GM18520 (cell line): ENCODE measurements around the gene SH3BP5.

ENCODE experiments used
- ATAC-seq: cut with Tn5 transposase; IDR thresholded peaks from one replicate; pipeline ENCODE4 v1.9.1; 2021; ENCODE audit not compliant: unreplicated experiment

Gene SH3BP5

GRCh38 chr3:15279671-15280402 is 52.5 kb downstream of the SH3BP5 start:
- no peak for ATAC-seq

DNA sequence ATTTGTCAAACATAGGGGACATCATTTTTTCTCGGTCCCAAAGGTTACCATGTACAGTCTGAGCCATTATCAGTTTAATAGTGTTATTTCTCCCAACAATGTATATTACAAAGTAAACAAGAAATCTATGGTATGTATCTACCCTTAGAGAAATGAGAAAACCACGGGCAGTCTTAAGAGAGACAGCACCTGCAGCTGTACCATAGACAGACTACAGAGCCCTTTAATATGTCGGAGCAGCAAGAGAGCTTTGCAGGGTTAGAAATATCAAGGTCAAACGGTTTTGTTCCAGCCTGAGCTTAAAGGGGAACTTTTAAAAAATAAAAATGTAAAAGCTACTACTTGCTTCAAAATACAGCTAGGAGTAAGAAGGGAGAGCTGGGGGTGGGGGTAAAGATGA is 53.2 kb downstream of the SH3BP5 start:
- no peak for ATAC-seq

DNA sequence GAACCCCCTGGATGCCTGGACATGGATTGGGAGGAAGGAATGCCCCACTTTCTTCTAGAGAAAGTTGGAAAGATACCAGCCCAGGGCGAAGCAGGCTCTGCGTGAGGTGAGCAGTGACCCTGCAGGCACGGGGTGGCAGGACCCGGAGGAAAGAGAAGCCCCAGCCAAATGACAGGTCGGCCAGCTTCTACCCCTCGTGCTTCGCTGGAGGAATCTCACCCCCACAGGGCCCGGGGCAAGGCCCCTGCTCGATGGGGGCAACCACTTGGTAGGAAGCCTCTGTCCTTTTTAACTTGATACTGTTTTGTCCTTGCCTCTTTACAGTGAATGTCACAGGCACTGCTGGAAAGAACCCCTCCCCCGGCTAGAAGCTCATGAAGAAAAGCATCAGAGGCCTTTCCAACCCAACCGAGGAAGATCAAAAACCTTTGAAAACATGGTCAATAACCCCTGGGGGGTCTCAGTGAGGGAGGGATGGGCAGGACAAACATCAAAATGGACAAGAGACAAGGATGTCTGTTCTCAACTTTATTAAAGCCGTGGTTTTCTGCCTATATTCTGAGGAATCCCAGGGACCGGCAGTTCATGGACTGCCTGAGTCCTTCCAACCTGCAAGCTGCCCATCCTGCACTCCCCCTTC is 54.4 kb downstream of the SH3BP5 start:
- no peak for ATAC-seq

GRCh38 chr3:15276028-15276724 is 56.2 kb downstream of the SH3BP5 start:
- no peak for ATAC-seq

GRCh38 chr3:15273227-15273626 is 59.2 kb downstream of the SH3BP5 start:
- ATAC-seq, result no peak

DNA sequence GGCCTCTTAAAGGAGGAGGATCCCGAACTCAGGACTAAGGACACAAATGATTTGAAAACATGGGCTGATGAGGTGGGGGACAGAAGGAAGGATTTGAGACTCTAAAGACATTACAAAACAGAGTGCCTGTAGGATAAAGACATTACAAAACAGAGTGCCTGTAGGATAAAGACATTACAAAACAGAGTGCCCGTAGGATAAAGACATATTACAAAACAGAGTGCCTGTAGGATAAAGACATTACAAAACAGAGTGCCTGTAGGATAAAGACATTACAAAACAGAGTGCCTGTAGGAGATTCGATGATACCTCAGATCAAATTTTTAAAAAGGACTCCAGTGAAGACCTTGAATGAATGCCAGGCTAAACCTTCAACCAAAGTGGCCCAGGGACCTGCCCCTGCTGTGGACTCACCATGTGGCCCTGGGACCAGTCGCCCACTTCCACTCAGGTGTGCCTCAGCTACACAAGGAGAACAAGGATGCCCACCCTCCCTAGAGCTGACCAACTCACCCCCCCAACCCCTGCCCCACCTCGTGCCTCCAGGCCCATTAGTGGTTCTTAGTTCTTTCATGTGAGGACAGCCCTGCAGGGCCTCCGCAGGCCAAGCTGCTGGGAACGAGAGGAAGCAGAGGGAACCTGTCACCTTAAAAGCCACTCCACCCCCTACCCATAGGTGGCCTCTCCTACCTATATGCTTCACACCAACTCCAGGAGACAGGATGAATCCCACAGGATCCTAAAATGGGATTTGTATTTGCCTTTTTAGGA is 59.8 kb downstream of the SH3BP5 start:
- no peak for ATAC-seq

DNA sequence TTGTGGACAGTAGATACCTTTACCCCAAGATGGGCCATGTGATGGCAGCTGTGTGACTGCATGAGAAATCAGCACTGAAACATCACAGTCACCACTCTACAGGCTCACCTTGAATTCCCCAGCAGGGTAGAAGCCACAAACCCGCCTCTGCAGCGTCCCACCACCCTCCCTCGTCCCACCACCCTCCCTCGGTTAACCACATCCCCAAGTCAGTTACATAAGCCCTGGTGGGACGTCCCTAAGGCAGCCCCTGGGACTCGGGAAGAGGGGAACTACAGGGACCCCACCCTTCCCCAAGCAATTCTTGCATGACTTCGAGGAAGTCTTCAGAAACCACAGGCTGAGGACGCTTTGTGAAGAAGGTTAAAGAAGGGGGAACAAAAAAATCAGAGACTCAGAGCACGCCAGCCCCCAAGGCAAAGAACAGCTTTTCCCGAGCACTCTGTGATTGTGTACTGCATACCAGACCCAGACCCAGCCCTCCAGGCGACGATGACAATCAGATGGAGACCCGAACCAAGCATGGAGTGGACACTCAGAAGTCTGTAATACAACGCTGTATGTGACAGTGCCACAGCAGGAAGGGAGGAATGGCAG is 60.5 kb downstream of the SH3BP5 start:
- peak; percentile 43 for ATAC-seq

DNA sequence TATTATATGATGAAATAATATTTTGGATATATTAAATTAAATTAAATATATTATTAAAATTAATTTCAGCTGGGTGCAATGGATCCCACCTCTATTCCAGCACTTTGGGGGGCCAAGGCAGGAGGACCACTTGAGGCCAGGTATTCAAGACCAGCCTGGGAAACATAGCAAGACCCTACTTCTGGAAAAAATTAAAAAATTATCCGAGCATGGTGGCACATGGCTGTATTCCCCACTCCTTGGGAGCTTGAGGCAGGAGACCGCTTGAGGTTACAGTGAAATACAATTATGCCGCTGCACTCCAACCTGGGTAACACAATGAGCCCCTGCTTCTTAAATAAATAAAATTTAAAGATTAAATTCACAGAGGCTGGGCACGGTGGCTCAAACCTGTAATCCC is 61.4 kb downstream of the SH3BP5 start:
- ATAC-seq, result no peak

DNA sequence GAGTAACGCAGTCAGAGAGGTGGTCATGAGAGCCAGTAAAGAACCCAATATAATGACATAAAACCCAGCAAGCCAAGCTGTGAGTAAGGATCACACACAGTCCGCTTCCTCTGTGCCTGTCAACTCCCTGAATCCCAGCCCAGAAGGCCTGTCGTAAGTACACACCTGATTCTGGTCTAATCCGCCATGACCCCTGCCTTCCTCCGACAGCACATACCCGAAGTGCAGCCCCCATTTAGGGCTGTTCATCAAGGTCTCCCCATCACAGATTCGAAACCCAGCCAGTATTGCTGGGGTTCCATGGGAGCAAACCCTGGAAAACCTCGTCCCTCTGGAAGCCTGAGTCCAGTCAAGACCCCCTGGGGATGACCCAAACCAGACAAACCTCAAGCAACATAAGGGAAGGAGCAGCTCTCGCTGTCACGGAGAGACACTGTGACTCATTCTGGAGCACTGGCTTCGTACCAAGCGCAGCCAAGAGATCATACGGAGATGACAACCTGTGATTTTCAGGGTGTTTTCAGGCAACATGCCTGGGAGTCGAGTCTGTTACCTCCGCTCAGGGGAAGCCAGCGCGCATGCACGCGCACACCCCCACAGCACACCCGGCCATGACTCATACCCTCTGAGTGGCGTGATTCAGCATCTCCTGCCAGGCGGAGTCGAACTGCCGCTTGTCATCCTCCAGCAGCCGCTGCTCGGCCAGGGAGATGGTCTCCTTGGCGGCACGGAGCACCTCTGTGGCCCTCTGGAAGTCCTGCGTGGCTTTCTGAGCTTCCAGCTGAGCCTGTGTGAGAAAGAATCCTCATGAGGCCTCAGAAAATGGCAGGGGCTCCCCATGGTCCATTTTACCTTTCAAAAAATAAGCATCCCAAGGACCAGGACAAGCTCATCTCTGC is 63.0 kb downstream of the SH3BP5 start:
- ATAC-seq, result peak; percentile 61

- peak; percentile 35 for ATAC-seq
Measured at GRCh38 chr3:15268033-15268631, 64.3 kb downstream of the SH3BP5 start.

- ATAC-seq, result no peak
Measured at GRCh38 chr3:15267502-15267901, 64.9 kb downstream of the SH3BP5 start.

- no peak for ATAC-seq
Measured at GRCh38 chr3:15266510-15267376, 65.6 kb downstream of the SH3BP5 start.

DNA sequence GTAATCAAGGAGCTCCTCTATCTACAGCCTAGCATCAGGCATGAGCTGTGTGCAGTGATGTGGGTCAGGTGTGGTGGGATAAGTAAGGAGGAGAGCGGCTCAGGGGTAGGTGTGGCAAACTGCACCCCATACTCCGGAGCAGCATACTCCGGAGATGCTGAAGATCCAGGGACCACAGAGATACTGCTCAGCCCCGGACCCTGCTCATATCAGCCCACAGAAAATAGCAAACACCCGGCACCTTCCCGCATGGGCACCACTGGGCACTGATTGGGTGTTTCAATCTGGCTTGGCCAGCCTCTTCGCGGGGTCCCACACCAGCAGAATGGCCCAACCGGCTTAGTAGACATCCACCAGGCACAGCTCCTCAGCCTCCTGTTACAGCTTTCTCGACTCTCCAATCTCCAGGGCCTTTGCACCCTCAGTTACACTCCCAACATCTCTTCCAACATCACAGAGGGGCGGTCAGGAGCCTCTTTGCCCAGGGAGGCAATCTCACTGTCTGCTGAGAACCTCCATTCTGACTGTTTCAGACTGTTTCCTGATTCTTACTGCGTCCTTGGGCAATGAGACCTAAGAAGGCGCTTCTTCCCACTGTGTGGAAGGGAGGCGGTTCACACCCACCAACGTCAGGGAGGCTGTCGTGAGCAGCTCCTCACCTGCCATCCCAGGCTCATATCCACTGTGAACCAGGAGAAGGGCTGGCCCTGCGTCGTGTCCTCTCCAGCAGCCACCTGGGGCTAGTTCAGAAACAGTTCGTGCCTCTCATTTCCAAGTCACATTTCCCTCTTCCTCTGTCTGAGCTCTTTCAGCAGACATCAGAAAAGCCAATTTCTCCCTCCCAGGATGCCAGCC is 66.5 kb downstream of the SH3BP5 start:
- ATAC-seq, result no peak

- ATAC-seq, result no peak
Measured at GRCh38 chr3:15264486-15264885, 67.9 kb downstream of the SH3BP5 start.

DNA sequence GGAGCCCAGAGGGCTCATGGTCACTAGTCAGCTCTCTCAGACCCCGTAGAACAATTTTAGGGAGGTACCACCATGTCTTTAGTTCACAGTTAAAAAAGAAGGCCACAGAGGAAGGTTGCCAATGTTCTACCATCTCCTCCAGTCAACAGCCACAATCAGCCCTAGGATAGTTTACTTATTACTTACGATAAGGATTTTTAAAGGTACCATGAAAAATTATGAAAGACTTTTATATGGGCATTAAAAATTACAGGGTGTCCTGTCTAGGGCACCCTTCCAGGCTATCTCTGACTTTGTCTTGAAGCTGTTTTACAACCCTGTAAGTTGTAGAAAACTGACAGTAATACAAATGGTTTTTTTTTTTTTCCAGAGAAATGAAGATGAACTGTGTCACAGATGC is 68.5 kb downstream of the SH3BP5 start:
- no peak for ATAC-seq

DNA sequence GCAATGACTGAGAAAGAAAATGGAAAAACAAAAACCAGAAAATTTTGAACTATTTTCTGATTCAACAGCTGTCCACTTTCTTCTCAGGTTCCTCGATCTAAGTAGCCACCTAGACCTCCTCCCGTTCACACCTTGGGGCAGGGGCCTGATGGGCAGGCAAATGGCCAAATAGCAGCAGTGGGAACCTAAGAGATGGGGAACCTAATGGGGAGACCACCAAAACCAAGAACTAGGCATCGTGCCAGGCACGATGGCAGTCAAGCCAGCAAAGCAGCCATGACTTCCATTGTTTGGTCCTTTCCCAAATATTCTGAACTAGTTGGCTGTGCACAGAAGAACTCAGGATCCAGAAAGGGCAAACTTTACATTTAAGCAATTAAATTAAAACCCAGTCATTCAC is 69.3 kb downstream of the SH3BP5 start:
- ATAC-seq, result no peak

- ATAC-seq, result no peak
Measured at GRCh38 chr3:15262021-15262420, 70.4 kb downstream of the SH3BP5 start.

DNA sequence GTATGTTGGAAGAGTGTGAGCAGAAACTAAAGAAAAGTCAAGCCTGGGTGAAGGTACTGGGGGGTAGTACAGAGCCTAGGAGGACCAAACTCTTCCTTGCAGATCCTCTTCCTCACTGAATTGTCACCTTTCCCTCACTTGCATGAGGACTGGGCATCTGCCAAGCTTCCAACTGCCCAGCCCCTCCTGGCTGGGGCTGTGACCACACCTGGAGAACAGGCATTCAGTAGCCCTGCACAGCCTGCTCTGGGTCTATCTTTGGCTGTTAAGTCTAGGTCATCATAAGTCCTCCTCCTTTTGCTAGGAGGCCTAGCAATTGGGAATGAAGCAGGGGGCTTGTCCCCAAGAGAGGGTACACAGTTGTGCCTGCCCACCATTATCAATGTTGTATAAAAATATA is 71.1 kb downstream of the SH3BP5 start:
- no peak for ATAC-seq
